Measurements from ENCODE around the gene APOL2.
"Not testable (repeated sequence)": the region's sequence is repeated elsewhere in the genome, so short reads cannot be mapped to it uniquely, and the experiment has no call there.

The APOL2 gene

GRCh38 chr22:36252754-36253522, 13.6 kb upstream of the APOL2 start, which contains the start of gene APOL1:
TSS of gene APOL1 (plus strand) at chr22:36253133. CDS start at chr22:36254956, 1,823 bp downstream.
- H3K27ac ChIP-seq (ENCODE audit: low read depth, low read length, severe bottlenecking): no peak within 1 kb of the TSS
- H3K9me3 ChIP-seq (ENCODE audit: control insufficient read depth, low read length): no peaks in the 10 kb centered on the region
- no peaks in the 10 kb centered on the region for H3K4me1 ChIP-seq (ENCODE audit: control insufficient read depth, insufficient read depth, low read length, poor library complexity, severe bottlenecking)
- H3K4me3 ChIP-seq (ENCODE audit: extremely low read depth, insufficient read depth, low read length, poor library complexity, severe bottlenecking): no peak within 1 kb of the TSS
- WGBS, 2 experiments (ENCODE audit: insufficient coverage in 2 of 2): 88 to 95% methylated on average over 9 to 10 of the region's 10 CpGs
- H3K36me3 ChIP-seq (ENCODE audit: control insufficient read depth, insufficient read depth, low read length): no peaks in the 10 kb centered on the region

GRCh38 chr22:36251979-36252608, 12.8 kb upstream of the APOL2 start:
- WGBS, 2 experiments (ENCODE audit: insufficient coverage in 2 of 2): 86% methylated on average over 3 of the region's 7 CpGs; no CpG with 5 or more reads in 1 of the 2 experiments
- not testable (repeated sequence) for H3K9me3 ChIP-seq (ENCODE audit: control insufficient read depth, low read length); H3K4me1 ChIP-seq (ENCODE audit: control insufficient read depth, insufficient read depth, low read length, poor library complexity, severe bottlenecking); H3K36me3 ChIP-seq (ENCODE audit: control insufficient read depth, insufficient read depth, low read length); H3K27ac ChIP-seq (ENCODE audit: low read depth, low read length, severe bottlenecking); H3K4me3 ChIP-seq (ENCODE audit: extremely low read depth, insufficient read depth, low read length, poor library complexity, severe bottlenecking)

- 91 to 94% methylated on average over 18 of the region's 24 CpGs for WGBS, 2 experiments (ENCODE audit: insufficient coverage in 2 of 2)
- not testable (repeated sequence) for H3K4me1 ChIP-seq (ENCODE audit: control insufficient read depth, insufficient read depth, low read length, poor library complexity, severe bottlenecking); H3K4me3 ChIP-seq (ENCODE audit: extremely low read depth, insufficient read depth, low read length, poor library complexity, severe bottlenecking); H3K27ac ChIP-seq (ENCODE audit: low read depth, low read length, severe bottlenecking); H3K9me3 ChIP-seq (ENCODE audit: control insufficient read depth, low read length); H3K36me3 ChIP-seq (ENCODE audit: control insufficient read depth, insufficient read depth, low read length)
Observed at GRCh38 chr22:36250292-36250960, 11.1 kb upstream of the APOL2 start.

GRCh38 chr22:36249160-36249559, 9.8 kb upstream of the APOL2 start:
- H3K4me3 ChIP-seq (ENCODE audit: extremely low read depth, insufficient read depth, low read length, poor library complexity, severe bottlenecking): no peak overlapping the region
- H3K36me3 ChIP-seq (ENCODE audit: control insufficient read depth, insufficient read depth, low read length): no peaks in the 10 kb centered on the region
- no peaks in the 10 kb centered on the region for H3K9me3 ChIP-seq (ENCODE audit: control insufficient read depth, low read length)
- no peak overlapping the region for H3K27ac ChIP-seq (ENCODE audit: low read depth, low read length, severe bottlenecking)
- 100% methylated on average over 2 of the region's 2 CpGs; no CpG with 5 or more reads in 1 of the 2 experiments for WGBS, 2 experiments (ENCODE audit: insufficient coverage in 2 of 2)
- H3K4me1 ChIP-seq (ENCODE audit: control insufficient read depth, insufficient read depth, low read length, poor library complexity, severe bottlenecking): no peaks in the 10 kb centered on the region

- Histone ChIP-seq H3K36me3 (ENCODE audit: control insufficient read depth, insufficient read depth, low read length) (no peaks in the 10 kb centered on the region), H3K4me3 (ENCODE audit: extremely low read depth, insufficient read depth, low read length, poor library complexity, severe bottlenecking) (no peak overlapping the region), H3K4me1 (ENCODE audit: control insufficient read depth, insufficient read depth, low read length, poor library complexity, severe bottlenecking) (no peaks in the 10 kb centered on the region), H3K9me3 (ENCODE audit: control insufficient read depth, low read length) (no peaks in the 10 kb centered on the region), H3K27ac (ENCODE audit: low read depth, low read length, severe bottlenecking) (no peak overlapping the region)
- 79 to 100% methylated on average over 1 to 4 of the region's 5 CpGs for WGBS, 2 experiments (ENCODE audit: insufficient coverage in 2 of 2)
Observed at GRCh38 chr22:36247955-36248354, 8.6 kb upstream of the APOL2 start.

GRCh38 chr22:36246718-36247117, 7.4 kb upstream of the APOL2 start:
- Histone ChIP-seq H3K27ac (ENCODE audit: low read depth, low read length, severe bottlenecking) (no peak overlapping the region), H3K9me3 (ENCODE audit: control insufficient read depth, low read length) (no peaks in the 10 kb centered on the region), H3K4me3 (ENCODE audit: extremely low read depth, insufficient read depth, low read length, poor library complexity, severe bottlenecking) (no peak overlapping the region), H3K36me3 (ENCODE audit: control insufficient read depth, insufficient read depth, low read length) (no peaks in the 10 kb centered on the region), H3K4me1 (ENCODE audit: control insufficient read depth, insufficient read depth, low read length, poor library complexity, severe bottlenecking) (no peaks in the 10 kb centered on the region)
- WGBS, 2 experiments (ENCODE audit: insufficient coverage in 2 of 2): 84 to 88% methylated on average over 3 of the region's 3 CpGs

- 82 to 90% methylated on average over 2 of the region's 4 CpGs for WGBS, 2 experiments (ENCODE audit: insufficient coverage in 2 of 2)
Observed at GRCh38 chr22:36245805-36246356, 6.6 kb upstream of the APOL2 start.

GRCh38 chr22:36244522-36245391, 5.4 kb upstream of the APOL2 start:
- no peak overlapping the region for H3K27ac ChIP-seq (ENCODE audit: low read depth, low read length, severe bottlenecking)
- 90 to 92% methylated on average over 4 to 5 of the region's 5 CpGs for WGBS, 2 experiments (ENCODE audit: insufficient coverage in 2 of 2)
- H3K36me3 ChIP-seq (ENCODE audit: control insufficient read depth, insufficient read depth, low read length): no peaks in the 10 kb centered on the region
- H3K9me3 ChIP-seq (ENCODE audit: control insufficient read depth, low read length): no peaks in the 10 kb centered on the region
- peaks cover 3% of the 10 kb centered on the region for H3K4me1 ChIP-seq (ENCODE audit: control insufficient read depth, insufficient read depth, low read length, poor library complexity, severe bottlenecking)
- H3K4me3 ChIP-seq (ENCODE audit: extremely low read depth, insufficient read depth, low read length, poor library complexity, severe bottlenecking): no peak overlapping the region

More at GRCh38 chr22:36245805-36246356, 6.6 kb upstream of the APOL2 start:
- no peaks in the 10 kb centered on the region for H3K4me1 ChIP-seq (ENCODE audit: control insufficient read depth, insufficient read depth, low read length, poor library complexity, severe bottlenecking)
- H3K4me3 ChIP-seq (ENCODE audit: extremely low read depth, insufficient read depth, low read length, poor library complexity, severe bottlenecking): no peak overlapping the region
- H3K9me3 ChIP-seq (ENCODE audit: control insufficient read depth, low read length): no peaks in the 10 kb centered on the region
- H3K27ac ChIP-seq (ENCODE audit: low read depth, low read length, severe bottlenecking): no peak overlapping the region
- H3K36me3 ChIP-seq (ENCODE audit: control insufficient read depth, insufficient read depth, low read length): no peaks in the 10 kb centered on the region

- Histone ChIP-seq H3K27ac (ENCODE audit: low read depth, low read length, severe bottlenecking) (no peak overlapping the region), H3K9me3 (ENCODE audit: control insufficient read depth, low read length) (no peaks in the 10 kb centered on the region), H3K4me3 (ENCODE audit: extremely low read depth, insufficient read depth, low read length, poor library complexity, severe bottlenecking) (no peak overlapping the region), H3K36me3 (ENCODE audit: control insufficient read depth, insufficient read depth, low read length) (no peaks in the 10 kb centered on the region), H3K4me1 (ENCODE audit: control insufficient read depth, insufficient read depth, low read length, poor library complexity, severe bottlenecking) (peaks cover 7% of the 10 kb centered on the region)
- WGBS, 2 experiments (ENCODE audit: insufficient coverage in 2 of 2): 85 to 89% methylated on average over 5 of the region's 5 CpGs
Observed at GRCh38 chr22:36243986-36244385, 4.7 kb upstream of the APOL2 start.

- 54 to 62% methylated on average over 3 of the region's 4 CpGs for WGBS, 2 experiments (ENCODE audit: insufficient coverage in 2 of 2)
Observed at GRCh38 chr22:36239150-36239400, 252 bp downstream of the APOL2 start.

More at GRCh38 chr22:36239150-36239400, 252 bp downstream of the APOL2 start:
- Histone ChIP-seq H3K36me3 (ENCODE audit: control insufficient read depth, insufficient read depth, low read length) (no peaks in the 10 kb centered on the region), H3K4me3 (ENCODE audit: extremely low read depth, insufficient read depth, low read length, poor library complexity, severe bottlenecking) (peak overlapping the region; percentile 28), H3K9me3 (ENCODE audit: control insufficient read depth, low read length) (no peaks in the 10 kb centered on the region), H3K4me1 (ENCODE audit: control insufficient read depth, insufficient read depth, low read length, poor library complexity, severe bottlenecking) (peaks cover 9% of the 10 kb centered on the region), H3K27ac (ENCODE audit: low read depth, low read length, severe bottlenecking) (peak overlapping the region; percentile 29)
